Activated T-helper 17 cell treated with anti-CD3 and anti-CD28 coated beads, Interleukin-2, amount 50 U/mL, for 72 hours (primary cell): ENCODE data around the gene HMGXB3. TPM values are rescaled to one million over a fixed set of nuclear protein-coding genes. Genes with fewer than 3 reads are reported as not detected.
A peak's percentile ranks its signal among the peaks of the same experiment; 100 is the strongest.

Source experiments
- ATAC-seq: fragments of 150-1000 bp; cut with Tn5 transposase; replicated peaks from 2 replicates; pipeline ENCODE4 v1.10.0; 2021; ENCODE audit warnings: mild to moderate bottlenecking, moderate library complexity
- H3K27ac Mint-ChIP-seq: one replicate; pipeline ENCODE4 v1.8.0; 2022; ENCODE audit warnings: mixed read lengths
- H3K27me3 Mint-ChIP-seq: one replicate; pipeline ENCODE4 v1.8.0; 2022; ENCODE audit warnings: mixed read lengths
- H3K36me3 Mint-ChIP-seq: one replicate; pipeline ENCODE4 v1.8.0; 2022; ENCODE audit warnings: low read depth, mild to moderate bottlenecking, mixed read lengths
- H3K4me1 Mint-ChIP-seq: one replicate; pipeline ENCODE4 v1.8.0; 2022; ENCODE audit warnings: mixed read lengths
- H3K4me3 Mint-ChIP-seq: one replicate; pipeline ENCODE4 v1.8.0; 2022; ENCODE audit warnings: mild to moderate bottlenecking, mixed read lengths
- H3K9me3 Mint-ChIP-seq: one replicate; pipeline ENCODE4 v1.8.0; 2022; ENCODE audit warnings: mixed read lengths
- total RNA-seq, 2 donors: library from RNA; stranded (reverse); gene quantifications; one replicate each; pipeline ENCODE4 v1.2.3, GENCODE V29; 2022

Gene HMGXB3
- total RNA-seq, 2 donors from 2014 or later, result 28.2 to 42.6 TPM

GRCh38 chr5:150000990-150001659 lies 586 bp downstream of the HMGXB3 start:
- Mint-ChIP-seq H3K9me3 (no peaks in the 10 kb centered on the region), H3K27ac (peak overlapping the region; percentile 97), H3K27me3 (no peaks in the 10 kb centered on the region), H3K4me1 (peaks cover 22% of the 10 kb centered on the region), H3K4me3 (peak overlapping the region; percentile 95), H3K36me3 (peaks cover 52% of the 10 kb centered on the region)
- ATAC-seq, result peak; percentile 39

DNA sequence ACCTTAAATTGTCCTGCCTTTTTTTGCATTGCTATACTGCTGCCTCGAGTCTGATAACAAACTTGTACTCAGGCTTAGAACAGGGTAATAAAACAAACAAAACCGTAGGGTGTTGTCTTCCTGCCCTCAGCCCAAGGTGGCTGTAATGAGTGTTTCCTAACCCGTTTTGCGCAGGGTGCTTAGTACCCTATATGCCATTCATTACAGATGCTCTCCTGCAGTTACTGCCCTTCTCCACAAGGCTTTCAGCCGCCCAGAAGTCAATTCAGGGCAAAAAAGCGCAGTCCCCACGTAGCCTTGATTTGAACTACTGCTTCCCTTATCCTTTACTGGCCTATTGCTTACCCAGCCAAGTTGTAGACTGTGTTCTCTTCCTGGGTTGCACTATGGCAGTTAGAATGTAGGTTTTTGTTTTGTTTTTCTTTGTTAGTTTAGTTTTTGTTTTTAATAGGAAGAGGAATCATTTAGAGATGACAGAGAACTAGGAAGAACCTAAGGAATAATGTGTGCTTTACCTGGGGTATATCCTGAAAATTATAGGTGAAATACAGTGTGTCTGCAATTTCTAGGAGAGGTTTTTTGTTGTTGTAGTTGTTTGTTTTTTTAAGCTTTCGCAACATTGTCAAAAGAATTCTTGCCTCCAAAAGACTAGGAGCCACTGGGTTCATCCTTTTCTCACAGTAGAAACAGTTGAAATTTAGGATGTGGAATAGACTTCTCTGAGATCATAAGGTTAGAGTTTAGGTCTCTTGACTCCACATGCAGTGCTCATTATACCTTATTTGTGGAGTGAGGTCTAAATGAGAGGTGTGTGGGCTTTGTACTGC lies 1.3 kb downstream of the HMGXB3 start:
- Mint-ChIP-seq H3K36me3 (peaks cover 57% of the 10 kb centered on the region), H3K27me3 (no peaks in the 10 kb centered on the region), H3K27ac (peak overlapping the region; percentile 97), H3K4me1 (peaks cover 22% of the 10 kb centered on the region), H3K9me3 (no peaks in the 10 kb centered on the region), H3K4me3 (peak overlapping the region; percentile 95)
- peak; percentile 69 for ATAC-seq

GRCh38 chr5:150006318-150006717 lies 5.8 kb downstream of the HMGXB3 start:
- H3K36me3 Mint-ChIP-seq, result peaks cover 96% of the 10 kb centered on the region
- H3K27me3 Mint-ChIP-seq, result no peaks in the 10 kb centered on the region

DNA sequence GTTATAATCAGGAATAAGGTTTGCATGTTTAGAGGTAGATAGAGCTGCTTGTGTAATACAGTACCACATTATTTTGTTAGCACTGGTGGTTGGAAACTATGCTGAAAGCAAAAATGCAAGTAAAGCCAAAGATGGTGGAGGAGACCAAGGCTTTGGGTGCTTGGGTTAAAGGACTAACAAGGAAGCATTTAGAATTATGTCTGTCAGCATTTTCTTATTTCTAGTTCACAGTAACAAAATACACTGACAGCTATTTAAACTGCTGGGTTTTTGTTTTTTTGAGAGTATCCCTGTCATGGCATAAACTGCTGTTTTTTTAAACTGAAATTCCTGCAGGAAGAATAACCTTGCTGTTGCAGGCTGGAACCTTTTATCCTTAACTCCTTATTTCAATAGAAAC lies 6.5 kb downstream of the HMGXB3 start:
- Mint-ChIP-seq H3K36me3 (peaks cover 96% of the 10 kb centered on the region), H3K27me3 (no peaks in the 10 kb centered on the region), H3K4me1 (peaks cover 4% of the 10 kb centered on the region), H3K9me3 (no peaks in the 10 kb centered on the region), H3K27ac (no peak overlapping the region), H3K4me3 (no peak overlapping the region)
- ATAC-seq, result no peak

More at GRCh38 chr5:150006318-150006717, 5.8 kb downstream of the HMGXB3 start:
- Mint-ChIP-seq H3K27ac (no peak overlapping the region), H3K9me3 (no peaks in the 10 kb centered on the region), H3K4me3 (no peak overlapping the region), H3K4me1 (peaks cover 10% of the 10 kb centered on the region)
- ATAC-seq, result no peak

GRCh38 chr5:150009671-150010387 lies 9.3 kb downstream of the HMGXB3 start:
- Mint-ChIP-seq H3K36me3 (peaks cover 100% of the 10 kb centered on the region), H3K27me3 (no peaks in the 10 kb centered on the region), H3K4me1 (no peaks in the 10 kb centered on the region), H3K27ac (peak overlapping the region; percentile 63), H3K4me3 (no peak overlapping the region), H3K9me3 (no peaks in the 10 kb centered on the region)
- peak; percentile 61 for ATAC-seq

DNA sequence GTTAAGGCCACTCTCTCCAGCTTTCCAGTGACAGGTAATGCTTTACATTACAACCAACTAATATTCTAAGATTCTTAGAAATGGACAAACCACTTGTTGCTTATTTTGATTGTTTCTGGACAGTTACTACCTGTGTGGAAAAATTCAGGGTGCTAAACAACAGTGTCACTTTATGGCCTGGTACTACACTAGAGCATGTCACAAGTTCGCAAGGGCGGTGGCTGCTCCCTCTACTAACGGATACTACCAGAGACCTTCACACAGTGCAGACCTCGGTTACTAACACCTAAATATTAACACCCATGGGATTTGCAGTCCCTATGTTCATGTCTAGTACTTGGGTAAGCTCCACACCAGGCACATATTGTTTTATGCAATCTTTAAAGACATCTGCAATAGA lies 13.4 kb downstream of the HMGXB3 start:
- Mint-ChIP-seq H3K9me3 (no peaks in the 10 kb centered on the region), H3K27me3 (no peaks in the 10 kb centered on the region), H3K36me3 (peaks cover 100% of the 10 kb centered on the region), H3K27ac (no peak overlapping the region), H3K4me1 (no peaks in the 10 kb centered on the region), H3K4me3 (no peak overlapping the region)
- no peak for ATAC-seq

DNA sequence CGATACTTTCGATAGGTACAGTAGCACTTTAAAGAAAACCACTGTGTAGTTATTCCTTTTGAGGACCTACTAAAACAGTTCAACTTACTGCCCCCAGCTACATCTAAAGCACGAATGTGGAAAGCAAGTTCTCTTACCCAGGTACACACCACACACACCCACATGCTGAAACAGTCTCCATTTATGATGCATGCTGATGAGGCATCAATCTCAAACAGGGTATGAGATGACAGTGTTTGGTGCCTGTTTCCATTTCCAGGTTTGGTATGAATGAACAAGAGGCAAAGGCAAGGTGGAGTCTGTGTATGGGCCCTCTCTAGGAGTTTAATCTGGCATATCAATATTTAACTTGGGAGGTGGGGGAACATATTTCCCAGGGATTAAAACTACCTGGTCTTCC lies 13.9 kb downstream of the HMGXB3 start:
- H3K27ac Mint-ChIP-seq, result no peak overlapping the region
- ATAC-seq, result peak; percentile 85
- H3K27me3 Mint-ChIP-seq, result no peaks in the 10 kb centered on the region
- no peak overlapping the region for H3K4me3 Mint-ChIP-seq
- no peaks in the 10 kb centered on the region for H3K4me1 Mint-ChIP-seq
- no peaks in the 10 kb centered on the region for H3K9me3 Mint-ChIP-seq
- H3K36me3 Mint-ChIP-seq, result peaks cover 100% of the 10 kb centered on the region

GRCh38 chr5:150015415-150015814 lies 14.9 kb downstream of the HMGXB3 start:
- Mint-ChIP-seq H3K9me3 (no peaks in the 10 kb centered on the region), H3K27ac (no peak overlapping the region), H3K4me1 (no peaks in the 10 kb centered on the region), H3K27me3 (no peaks in the 10 kb centered on the region), H3K4me3 (no peak overlapping the region), H3K36me3 (peaks cover 100% of the 10 kb centered on the region)
- ATAC-seq, result no peak

- no peaks in the 10 kb centered on the region for H3K9me3 Mint-ChIP-seq
- ATAC-seq, result no peak
These were observed 16.0 kb downstream of the HMGXB3 start for GRCh38 chr5:150016537-150016936.

DNA sequence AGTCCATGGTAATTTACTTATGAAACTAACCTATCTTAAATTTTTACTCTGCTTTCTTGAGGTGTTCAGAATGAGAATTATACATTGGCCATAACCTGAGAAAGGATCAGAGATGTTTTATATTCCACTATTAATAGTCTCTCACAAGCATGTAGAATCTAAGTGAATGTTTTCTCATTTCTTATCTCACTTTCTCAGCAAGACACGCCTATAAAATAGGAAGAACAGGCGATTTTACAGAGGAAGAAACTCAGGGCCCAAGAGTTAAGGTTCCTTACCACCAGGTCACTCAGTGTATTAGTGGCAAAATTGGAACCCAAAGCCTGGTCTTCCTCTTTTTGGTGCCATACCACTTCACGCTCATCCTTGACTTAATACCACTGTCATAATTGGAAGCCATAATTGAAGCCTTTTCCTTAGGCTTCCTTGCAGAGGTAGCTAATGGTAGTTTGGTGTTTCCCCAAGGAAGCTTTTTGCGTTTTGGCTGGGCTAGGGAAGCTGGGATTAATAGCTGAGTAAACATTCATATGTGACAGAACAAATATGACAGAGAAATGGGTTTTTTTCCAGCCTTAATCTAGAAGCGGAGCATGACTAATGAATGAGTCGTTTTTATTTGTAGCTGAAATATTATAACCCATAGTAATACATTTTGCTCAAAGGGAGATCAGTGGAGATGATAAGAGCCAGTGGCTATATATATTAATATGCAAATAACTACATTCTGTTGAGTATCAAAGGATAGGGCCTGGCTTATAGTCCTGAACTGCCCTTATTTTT lies 16.9 kb downstream of the HMGXB3 start:
- Mint-ChIP-seq H3K4me3 (no peak overlapping the region), H3K27ac (no peak overlapping the region), H3K27me3 (no peaks in the 10 kb centered on the region), H3K36me3 (peaks cover 100% of the 10 kb centered on the region), H3K9me3 (no peaks in the 10 kb centered on the region), H3K4me1 (peaks cover 6% of the 10 kb centered on the region)
- ATAC-seq, result no peak

More at GRCh38 chr5:150016537-150016936, 16.0 kb downstream of the HMGXB3 start:
- Mint-ChIP-seq H3K36me3 (peaks cover 100% of the 10 kb centered on the region), H3K27me3 (no peaks in the 10 kb centered on the region), H3K27ac (peak overlapping the region; percentile 46), H3K4me1 (no peaks in the 10 kb centered on the region), H3K4me3 (no peak overlapping the region)

DNA sequence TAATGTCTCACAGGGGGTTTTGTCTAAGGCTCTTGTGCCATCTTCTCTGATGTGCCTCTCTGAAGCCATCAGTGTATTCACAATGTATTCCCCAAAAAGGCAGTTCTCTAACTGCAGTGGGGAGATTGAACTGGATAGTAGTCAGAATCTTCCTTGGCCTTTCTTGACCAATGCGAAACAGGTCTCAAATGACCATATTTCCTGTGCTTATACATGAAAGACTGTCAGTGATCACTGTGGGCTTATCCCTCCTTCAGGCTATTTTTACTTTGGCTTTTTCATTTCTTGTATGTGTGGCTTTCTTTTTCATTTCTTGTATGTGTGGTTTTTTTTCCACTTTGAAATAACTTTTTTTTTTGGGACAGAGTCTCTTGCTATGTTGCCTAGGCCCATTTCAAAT lies 19.7 kb downstream of the HMGXB3 start:
- peaks cover 99% of the 10 kb centered on the region for H3K36me3 Mint-ChIP-seq
- peak overlapping the region; percentile 6 for H3K27ac Mint-ChIP-seq
- no peak overlapping the region for H3K4me3 Mint-ChIP-seq

DNA sequence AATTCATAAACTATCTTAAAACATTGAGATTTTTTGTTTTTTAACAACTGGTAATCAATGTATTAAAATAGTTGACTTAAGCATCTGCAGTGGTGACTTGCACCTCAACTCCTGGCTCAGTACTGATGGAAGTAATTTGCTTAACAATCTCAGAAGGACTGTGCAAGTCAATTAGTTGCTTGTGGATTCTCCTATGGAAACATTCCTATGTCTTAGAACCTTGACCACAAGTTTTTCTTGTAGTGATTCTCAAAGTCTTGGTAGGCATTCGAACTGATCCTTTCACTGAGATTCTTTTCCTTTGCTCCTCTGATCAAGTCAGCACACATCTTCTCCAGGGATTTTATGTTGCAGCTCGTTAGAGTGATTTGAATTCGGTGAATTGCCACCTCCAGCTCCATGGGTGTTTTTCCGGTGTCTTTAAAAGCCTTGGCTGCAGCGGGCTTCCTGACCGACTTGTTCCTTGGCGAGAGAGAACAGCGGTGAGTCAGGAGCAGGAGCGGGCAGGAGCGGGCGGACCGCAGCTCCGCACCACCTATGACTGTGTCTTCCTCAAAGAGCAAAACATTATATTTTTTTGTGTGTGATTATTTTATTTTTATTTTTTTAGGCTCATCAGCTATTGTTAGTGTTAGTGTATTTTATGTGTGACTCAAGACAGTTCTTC lies 21.1 kb downstream of the HMGXB3 start:
- Mint-ChIP-seq H3K4me1 (peaks cover 6% of the 10 kb centered on the region), H3K9me3 (no peaks in the 10 kb centered on the region), H3K27ac (peak overlapping the region; percentile 74), H3K4me3 (no peak overlapping the region), H3K27me3 (no peaks in the 10 kb centered on the region), H3K36me3 (peaks cover 99% of the 10 kb centered on the region)
- ATAC-seq, result no peak

More for the DNA sequence above, 19.7 kb downstream of the HMGXB3 start:
- peak; percentile 21 for ATAC-seq
- Mint-ChIP-seq H3K9me3 (no peaks in the 10 kb centered on the region), H3K27me3 (no peaks in the 10 kb centered on the region), H3K4me1 (peaks cover 6% of the 10 kb centered on the region)

DNA sequence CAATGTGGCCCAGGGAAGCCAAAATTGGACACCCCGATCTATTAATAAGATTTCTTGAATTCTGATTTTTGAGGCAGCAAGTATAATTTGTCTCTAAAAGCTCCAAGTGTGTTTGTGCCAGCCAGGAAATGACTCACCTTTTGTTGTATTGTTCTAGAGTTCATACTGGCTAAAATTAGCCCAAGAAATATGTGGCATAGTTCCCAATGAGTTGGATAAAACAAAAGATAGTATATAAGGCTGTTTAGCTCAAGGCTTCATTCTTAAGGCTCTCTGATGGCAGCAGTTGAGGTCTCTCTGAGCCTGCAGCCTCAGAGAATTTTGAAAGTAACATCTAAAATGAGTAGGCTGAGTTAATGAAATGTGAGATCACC lies 21.6 kb downstream of the HMGXB3 start:
- Mint-ChIP-seq H3K27me3 (no peaks in the 10 kb centered on the region), H3K9me3 (no peaks in the 10 kb centered on the region), H3K27ac (peak overlapping the region; percentile 74), H3K4me3 (no peak overlapping the region), H3K4me1 (peaks cover 6% of the 10 kb centered on the region), H3K36me3 (peaks cover 99% of the 10 kb centered on the region)
- no peak for ATAC-seq
